Neural progenitor cell (in vitro differentiated cells): ENCODE data around the gene UGT1A6.

Experiments used
- CTCF ChIP-seq: fragments of 200-600 bp; sonication (generic); IDR thresholded peaks from 2 replicates; pipeline ENCODE4 v1.5.1; 2017; ENCODE audit warnings: antibody characterized with exemption, mild to moderate bottlenecking
- EZH2 ChIP-seq: fragments of 200-600 bp; sonication (generic); IDR thresholded peaks from 2 replicates; pipeline ENCODE4 v1.6.1; 2017; ENCODE audit warnings: antibody characterized with exemption, mild to moderate bottlenecking, moderate library complexity

DNA sequence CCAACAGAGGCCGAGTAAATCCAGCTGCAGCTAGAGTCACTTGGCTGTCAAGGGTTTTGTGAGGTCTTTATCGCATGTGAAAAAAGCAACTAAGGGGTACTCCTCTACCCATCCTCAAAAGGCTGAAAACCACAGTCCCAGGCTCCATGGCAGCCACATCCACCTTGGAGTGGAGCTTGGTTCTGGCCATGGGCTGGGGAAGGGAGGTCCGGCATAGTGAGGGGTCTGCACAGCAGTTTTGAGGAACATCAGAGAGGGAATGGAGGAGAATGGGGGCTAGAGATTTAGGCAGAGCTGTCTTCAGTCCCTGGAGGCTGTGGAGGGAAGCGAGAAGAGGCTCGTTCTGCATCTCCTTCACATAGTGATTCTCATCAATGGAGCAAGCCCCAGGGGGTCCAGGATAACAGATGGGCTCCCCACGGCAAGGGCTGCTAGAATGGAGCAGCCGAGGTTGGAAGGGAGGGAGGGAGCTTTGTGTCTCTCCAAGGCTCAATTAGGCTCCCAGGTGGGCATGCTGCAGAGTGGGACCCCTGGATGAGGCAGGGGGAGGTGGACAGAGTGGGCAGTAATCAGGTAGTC is 106.5 kb downstream of the UGT1A6 start:
- TF ChIP-seq EZH2 (no peak), CTCF (no peak)
